Measurements from ENCODE around the gene AOC2. TPM values are rescaled to one million over a fixed set of nuclear protein-coding genes. Genes with fewer than 3 reads are reported as not detected.

AOC2 gene
- total and polyA plus RNA-seq, 2 of the 13 experiments (the other 11 are each of a cell fraction or from before 2014, with no cell fraction given) = 1.2 to 3.3 TPM

GRCh38 chr17:42796066-42796758 lies 48.2 kb upstream of the AOC2 start (continued):
- TF ChIP-seq ZNF530 (CRISPR knock-in tag; IDR thresholded peaks at IDR 0.05; ENCODE audit: low read depth) (no peak), SMYD3 (CRISPR knock-in tag; IDR thresholded peaks at IDR 0.05) (no peak), NFATC3 (CRISPR knock-in tag; IDR thresholded peaks at IDR 0.05) (no peak), MTA3 (CRISPR knock-in tag; IDR thresholded peaks at IDR 0.05) (no peak), ZNF367 (CRISPR knock-in tag; IDR thresholded peaks at IDR 0.05; ENCODE audit: borderline replicate concordance) (no peak), ZNF205 (CRISPR knock-in tag; IDR thresholded peaks at IDR 0.05) (no peak), PLRG1 (conservative IDR thresholded peaks at IDR 0.05) (no peak), ZNF230 (CRISPR knock-in tag; IDR thresholded peaks at IDR 0.05) (no peak), NR3C1 (CRISPR knock-in tag; IDR thresholded peaks at IDR 0.05) (no peak), ZNF446 (CRISPR knock-in tag; IDR thresholded peaks at IDR 0.05) (no peak), ARNT (IDR thresholded peaks at IDR 0.05) (no peak), CHD4 (IDR thresholded peaks at IDR 0.05; ENCODE audit: borderline replicate concordance, low read length) (no peak), ZNF775 (CRISPR knock-in tag; IDR thresholded peaks at IDR 0.05; ENCODE audit: borderline replicate concordance) (no peak), ZNF691 (CRISPR knock-in tag; IDR thresholded peaks at IDR 0.05; ENCODE audit: borderline replicate concordance, low read depth) (no peak), ZBTB8A (CRISPR knock-in tag; IDR thresholded peaks at IDR 0.05; ENCODE audit: borderline replicate concordance, low read depth) (no peak), PPARG (CRISPR knock-in tag; conservative IDR thresholded peaks at IDR 0.05) (no peak), RBFOX2 (IDR thresholded peaks at IDR 0.05; ENCODE audit: low read depth, low read length) (peak; percentile 64), ZNF704 (CRISPR knock-in tag; IDR thresholded peaks at IDR 0.05; ENCODE audit: borderline replicate concordance) (no peak), ZNF335 (CRISPR knock-in tag; IDR thresholded peaks at IDR 0.05) (no peak), ZNF431 (CRISPR knock-in tag; IDR thresholded peaks at IDR 0.05; ENCODE audit: borderline replicate concordance, low read depth) (no peak), KDM4B (CRISPR knock-in tag; IDR thresholded peaks at IDR 0.05) (no peak), PAF1 (CRISPR knock-in tag; IDR thresholded peaks at IDR 0.05) (0 out of 2 replicates have a peak, but pooled peaks have one; percentile 39), HNRNPK (IDR thresholded peaks at IDR 0.05; ENCODE audit: low read depth, low read length, poor library complexity, severe bottlenecking) (no peak)
- TF ChIP-seq, protein P1, sequence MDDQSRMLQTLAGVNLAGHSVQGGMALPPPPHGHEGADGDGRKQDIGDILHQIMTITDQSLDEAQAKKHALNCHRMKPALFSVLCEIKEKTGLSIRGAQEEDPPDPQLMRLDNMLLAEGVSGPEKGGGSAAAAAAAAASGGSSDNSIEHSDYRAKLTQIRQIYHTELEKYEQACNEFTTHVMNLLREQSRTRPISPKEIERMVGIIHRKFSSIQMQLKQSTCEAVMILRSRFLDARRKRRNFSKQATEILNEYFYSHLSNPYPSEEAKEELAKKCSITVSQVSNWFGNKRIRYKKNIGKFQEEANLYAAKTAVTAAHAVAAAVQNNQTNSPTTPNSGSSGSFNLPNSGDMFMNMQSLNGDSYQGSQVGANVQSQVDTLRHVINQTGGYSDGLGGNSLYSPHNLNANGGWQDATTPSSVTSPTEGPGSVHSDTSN (CRISPR knock-in tag; IDR thresholded peaks at IDR 0.05; ENCODE audit: borderline replicate concordance) = no peak
- TF ChIP-seq, protein P2, sequence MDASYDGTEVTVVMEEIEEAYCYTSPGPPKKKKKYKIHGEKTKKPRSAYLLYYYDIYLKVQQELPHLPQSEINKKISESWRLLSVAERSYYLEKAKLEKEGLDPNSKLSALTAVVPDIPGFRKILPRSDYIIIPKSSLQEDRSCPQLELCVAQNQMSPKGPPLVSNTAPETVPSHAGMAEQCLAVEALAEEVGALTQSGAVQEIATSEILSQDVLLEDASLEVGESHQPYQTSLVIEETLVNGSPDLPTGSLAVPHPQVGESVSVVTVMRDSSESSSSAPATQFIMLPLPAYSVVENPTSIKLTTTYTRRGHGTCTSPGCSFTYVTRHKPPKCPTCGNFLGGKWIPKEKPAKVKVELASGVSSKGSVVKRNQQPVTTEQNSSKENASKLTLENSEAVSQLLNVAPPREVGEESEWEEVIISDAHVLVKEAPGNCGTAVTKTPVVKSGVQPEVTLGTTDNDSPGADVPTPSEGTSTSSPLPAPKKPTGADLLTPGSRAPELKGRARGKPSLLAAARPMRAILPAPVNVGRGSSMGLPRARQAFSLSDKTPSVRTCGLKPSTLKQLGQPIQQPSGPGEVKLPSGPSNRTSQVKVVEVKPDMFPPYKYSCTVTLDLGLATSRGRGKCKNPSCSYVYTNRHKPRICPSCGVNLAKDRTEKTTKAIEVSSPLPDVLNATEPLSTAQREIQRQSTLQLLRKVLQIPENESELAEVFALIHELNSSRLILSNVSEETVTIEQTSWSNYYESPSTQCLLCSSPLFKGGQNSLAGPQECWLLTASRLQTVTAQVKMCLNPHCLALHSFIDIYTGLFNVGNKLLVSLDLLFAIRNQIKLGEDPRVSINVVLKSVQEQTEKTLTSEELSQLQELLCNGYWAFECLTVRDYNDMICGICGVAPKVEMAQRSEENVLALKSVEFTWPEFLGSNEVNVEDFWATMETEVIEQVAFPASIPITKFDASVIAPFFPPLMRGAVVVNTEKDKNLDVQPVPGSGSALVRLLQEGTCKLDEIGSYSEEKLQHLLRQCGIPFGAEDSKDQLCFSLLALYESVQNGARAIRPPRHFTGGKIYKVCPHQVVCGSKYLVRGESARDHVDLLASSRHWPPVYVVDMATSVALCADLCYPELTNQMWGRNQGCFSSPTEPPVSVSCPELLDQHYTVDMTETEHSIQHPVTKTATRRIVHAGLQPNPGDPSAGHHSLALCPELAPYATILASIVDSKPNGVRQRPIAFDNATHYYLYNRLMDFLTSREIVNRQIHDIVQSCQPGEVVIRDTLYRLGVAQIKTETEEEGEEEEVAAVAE (CRISPR knock-in tag; IDR thresholded peaks at IDR 0.05; ENCODE audit: borderline replicate concordance) = no peak

Data from HepG2 (cell line).